ENCODE measurements around the gene PRIMPOL.

DNA sequence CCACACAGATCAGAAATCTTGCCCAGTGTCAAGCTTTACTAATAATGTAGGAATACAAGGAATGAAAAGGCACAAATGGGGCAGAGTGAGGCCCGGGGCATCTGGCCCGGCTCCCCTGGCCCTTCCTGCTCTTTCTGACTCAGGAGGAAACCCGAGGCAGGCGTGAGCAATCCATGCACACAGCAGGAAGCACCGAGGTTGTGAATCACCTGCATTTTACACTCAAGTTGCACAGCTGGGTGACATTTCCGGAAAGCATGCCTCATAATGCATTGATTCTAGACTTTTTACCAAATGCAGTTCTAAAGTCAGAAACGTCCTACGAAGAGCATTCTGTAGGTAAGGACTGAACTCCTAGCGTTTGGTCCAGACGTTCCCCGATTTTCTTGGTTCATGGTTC, 38.9 kb downstream of the PRIMPOL start:
- TF ChIP-seq, protein P1, sequence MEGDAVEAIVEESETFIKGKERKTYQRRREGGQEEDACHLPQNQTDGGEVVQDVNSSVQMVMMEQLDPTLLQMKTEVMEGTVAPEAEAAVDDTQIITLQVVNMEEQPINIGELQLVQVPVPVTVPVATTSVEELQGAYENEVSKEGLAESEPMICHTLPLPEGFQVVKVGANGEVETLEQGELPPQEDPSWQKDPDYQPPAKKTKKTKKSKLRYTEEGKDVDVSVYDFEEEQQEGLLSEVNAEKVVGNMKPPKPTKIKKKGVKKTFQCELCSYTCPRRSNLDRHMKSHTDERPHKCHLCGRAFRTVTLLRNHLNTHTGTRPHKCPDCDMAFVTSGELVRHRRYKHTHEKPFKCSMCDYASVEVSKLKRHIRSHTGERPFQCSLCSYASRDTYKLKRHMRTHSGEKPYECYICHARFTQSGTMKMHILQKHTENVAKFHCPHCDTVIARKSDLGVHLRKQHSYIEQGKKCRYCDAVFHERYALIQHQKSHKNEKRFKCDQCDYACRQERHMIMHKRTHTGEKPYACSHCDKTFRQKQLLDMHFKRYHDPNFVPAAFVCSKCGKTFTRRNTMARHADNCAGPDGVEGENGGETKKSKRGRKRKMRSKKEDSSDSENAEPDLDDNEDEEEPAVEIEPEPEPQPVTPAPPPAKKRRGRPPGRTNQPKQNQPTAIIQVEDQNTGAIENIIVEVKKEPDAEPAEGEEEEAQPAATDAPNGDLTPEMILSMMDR (conservative IDR thresholded peaks at IDR 0.05 in 1 of 2, IDR thresholded peaks at IDR 0.05 in 1 of 2; ENCODE audit: extremely low read depth in 1 of 2, insufficient read depth in 1 of 2, low read depth in 1 of 2, low read length in 2 of 2) = no peak
- no peak for TF ChIP-seq EZH2 (IDR thresholded peaks at IDR 0.05; ENCODE audit: borderline replicate concordance, low read length)

Data from mammary epithelial cell (primary cell).